ENCODE data around the gene ATG16L1. TPM values are rescaled to one million over a fixed set of nuclear protein-coding genes. Genes with fewer than 3 reads are reported as not detected.

Gene ATG16L1
- total and polyA plus RNA-seq, 2 donors (not counting 3 experiments of a cell fraction or from before 2014, with no cell fraction given) = 18.1 to 29.8 TPM

- Histone ChIP-seq H3K27ac (ENCODE audit: insufficient read depth, low read depth, low read length) (no peak overlapping the region), H3K9ac (replicated peaks; ENCODE audit: extremely low read depth, insufficient read depth, low read length) (no peak overlapping the region), H3K27me3 (ENCODE audit: control insufficient read depth in 2 of 2, insufficient read depth in 2 of 2, low read length in 2 of 2) (no peaks in the 10 kb centered on the region), H3K4me2 (ENCODE audit: insufficient read depth, low read length) (no peak overlapping the region), H3K4me1 (ENCODE audit: control insufficient read depth, extremely low read depth, insufficient read depth, low read length) (no peaks in the 10 kb centered on the region), H3K9me1 (replicated peaks; ENCODE audit: control insufficient read depth, extremely low read depth, insufficient read depth, low read length) (no peaks in the 10 kb centered on the region), H3K9me3 (replicated peaks; ENCODE audit: control insufficient read depth, insufficient read depth, low read length) (no peaks in the 10 kb centered on the region), H4K20me1 (replicated peaks; ENCODE audit: control insufficient read depth, extremely low read depth, insufficient read depth, low read length) (no peaks in the 10 kb centered on the region), H3K79me2 (ENCODE audit: control insufficient read depth, insufficient read depth, low read length) (peaks cover 21% of the 10 kb centered on the region), H3K4me3 (replicated peaks in 1 of 3; ENCODE audit: insufficient read depth in 1 of 3, low read depth in 1 of 3, low read length in 3 of 3) (no peak overlapping the region), H2AFZ (ENCODE audit: low read depth, low read length) (no peak overlapping the region), H3K36me3 (ENCODE audit: control insufficient read depth in 2 of 2, extremely low read depth in 1 of 2, insufficient read depth in 2 of 2, low read length in 2 of 2) (peaks cover 24 to 57% of the 10 kb centered on the region in 2 experiments)
- TF ChIP-seq EZH2 (IDR thresholded peaks at IDR 0.05; ENCODE audit: borderline replicate concordance, low read depth, low read length, severe bottlenecking) (no peak), MYC (IDR thresholded peaks at IDR 0.05; ENCODE audit: low read depth, low read length) (no peak), MAX (IDR thresholded peaks at IDR 0.05; ENCODE audit: insufficient read depth, insufficient read length) (no peak), FOS (IDR thresholded peaks at IDR 0.05; ENCODE audit: borderline replicate concordance, insufficient read depth, low read length) (no peak), JUN (IDR thresholded peaks at IDR 0.05; ENCODE audit: borderline replicate concordance, insufficient read depth, insufficient read length, low read depth) (no peak), CTCF (IDR thresholded peaks at IDR 0.05; ENCODE audit: extremely low read depth in 1 of 2, insufficient read depth in 1 of 2, low read depth in 1 of 2, low read length in 2 of 2) (no peak), POLR2AphosphoS5 (IDR thresholded peaks at IDR 0.05; ENCODE audit: insufficient read depth, low read depth, low read length) (no peak), GATA2 (IDR thresholded peaks at IDR 0.05; ENCODE audit: insufficient read depth, insufficient read length, low read depth, low read length) (no peak), POLR2A (IDR thresholded peaks at IDR 0.05; ENCODE audit: low read depth, low read length) (no peak)
- FAIRE-seq (no peak), DNase-seq (ENCODE audit: low read depth, low spot score) (no peak)
- no TSS peak for BruUV-seq (replicated peaks)
- ChIA-PET POLR2A (no interaction called here), CTCF (interaction anchor here (1.2 to 1.3 kb wide), 2 partner anchors 11 to 410 kb away, joined by 3 read pairs; no protein-coding TSS in a partner anchor)
- intact Hi-C loops (cut with micrococcal nuclease) (no loop called here), dilution Hi-C loops (cut with MboI; ENCODE audit: extremely low pct_ligation_motif_present, low sequenced_read_pairs) (no loop called here)
These were observed 11.6 kb downstream of the ATG16L1 start for GRCh38 chr2:233263045-233263570.
